HCT116 (cell line): ENCODE data around the gene ZFP28. TPM values are rescaled to one million over a fixed set of nuclear protein-coding genes. Genes with fewer than 3 reads are reported as not detected.

ENCODE experiments used
- ATAC-seq: fragments of 200-7000 bp; cut with Tn5 transposase; 2 replicates; pipeline ENCODE4 v1.9.1; 2020; ENCODE audit warnings: mild to moderate bottlenecking, moderate library complexity
- BruUV-seq: library from RNA; stranded (reverse); fragments of 400-500 nt; replicated peaks from 2 replicates; lab custom pipeline; 2021; lab: Mats Ljungman, UMichigan
- CTCF ChIA-PET: fragments of 300-600 bp; sonication (Branson Sonifier 250); formaldehyde crosslinking; loops from one replicate; lab custom pipeline; 2021; ENCODE audit warnings: antibody characterized with exemption; lab: Charles Lee
- POLR2A ChIA-PET: fragments of 300-600, 350-600 bp; sonication (Branson Sonifier 250); formaldehyde crosslinking; loops from one replicate; lab custom pipeline; 2021; ENCODE audit warnings: antibody characterized with exemption; lab: Charles Lee
- RAD21 ChIA-PET, 2 experiments: fragments of 300-600 bp; sonication (Branson Sonifier 250); formaldehyde crosslinking; loops; one replicate each; lab custom pipeline; 2023; ENCODE audit warnings: low total read pairs in 2 of 2; ENCODE audit not compliant: uncharacterized antibody in 2 of 2, unreplicated experiment in 2 of 2, low non-redundant PET in 1 of 2; lab: Charles Lee
- DNase-seq: peaks from one replicate; pipeline ENCODE4 v3.0.0-alpha.2; 2010; ENCODE audit warnings: low read depth, low spot score
- H2AFZ ChIP-seq: fragments of 200-600 bp; shearing (Covaris generic), sonication (generic); 2 replicates; pipeline ENCODE4 v1.6.1; 2017; ENCODE audit warnings: low read depth, mixed run types, mixed read lengths, antibody characterized with exemption, low read length; ENCODE audit not compliant: poor library complexity, severe bottlenecking
- H3K27ac ChIP-seq: 2 replicates; pipeline ENCODE4 v1.5.1; 2012; ENCODE audit warnings: low read depth, low read length
- H3K27me3 ChIP-seq: fragments of 200-600 bp; sonication (generic); 2 replicates; pipeline ENCODE4 v1.6.1; 2016; ENCODE audit warnings: mixed run types, low read length, mixed read lengths; ENCODE audit not compliant: insufficient read depth
- H3K36me3 ChIP-seq, 2 experiments: fragments of 200-500 bp in 1 of 2; fragments of 200-600 bp in 1 of 2; sonication (Bioruptor generic) in 1 of 2; sonication (generic) in 1 of 2; 2 replicates each; pipeline versions ENCODE4 v1.5.1 to v1.6.1; 2014 to 2016; ENCODE audit warnings: low read length in 2 of 2, inconsistent platforms in 1 of 2, mixed read lengths in 1 of 2, mixed run types in 1 of 2; ENCODE audit not compliant: insufficient read depth in 2 of 2, control insufficient read depth in 1 of 2
- H3K4me1 ChIP-seq, 2 experiments: fragments of 200-600 bp in 1 of 2; sonication (generic) in 1 of 2; 2 replicates each; pipeline versions ENCODE4 v1.5.1 to v1.6.1; 2012 to 2017; ENCODE audit warnings: low read length in 2 of 2, inconsistent platforms in 1 of 2, mild to moderate bottlenecking in 1 of 2, mixed read lengths in 1 of 2, mixed run types in 1 of 2, moderate library complexity in 1 of 2; ENCODE audit not compliant: insufficient read depth in 2 of 2, control insufficient read depth in 1 of 2
- H3K4me2 ChIP-seq: fragments of 200-600 bp; sonication (generic); 2 replicates; pipeline ENCODE4 v1.6.1; 2017; ENCODE audit warnings: mixed run types, low read length, mixed read lengths
- H3K4me3 ChIP-seq, 2 experiments: fragments of 200-600 bp in 1 of 2; sonication (generic) in 1 of 2; replicated peaks in 1 of 2; 2 replicates each; pipeline ENCODE4 v1.5.1; 2011 to 2016; ENCODE audit warnings: low read length in 2 of 2, control low read depth in 1 of 2, low read depth in 1 of 2, mild to moderate bottlenecking in 1 of 2, mixed read lengths in 1 of 2, mixed run types in 1 of 2
- H3K79me2 ChIP-seq: fragments of 200-600 bp; sonication (generic); 2 replicates; pipeline ENCODE4 v1.6.1; 2017; ENCODE audit warnings: mild to moderate bottlenecking, mixed run types, low read length, moderate library complexity, mixed read lengths; ENCODE audit not compliant: insufficient read depth
- H3K9ac ChIP-seq: fragments of 200-600 bp; sonication (generic); 2 replicates; pipeline ENCODE4 v1.6.1; 2016; ENCODE audit warnings: low read length, mixed read lengths
- H3K9me2 ChIP-seq: fragments of 200-600 bp; sonication (generic), shearing (Covaris generic); 2 replicates; pipeline ENCODE4 v1.6.1; 2017; ENCODE audit warnings: mixed run types, mild to moderate bottlenecking, moderate library complexity; ENCODE audit not compliant: insufficient read depth
- H3K9me3 ChIP-seq, 2 experiments: fragments of 200-500 bp in 1 of 2; fragments of 200-600 bp in 1 of 2; sonication (Bioruptor generic) in 1 of 2; sonication (generic) in 1 of 2; 2 replicates each; pipeline ENCODE4 v1.6.1; 2014 to 2017; ENCODE audit warnings: low read length in 2 of 2, mixed read lengths in 2 of 2, inconsistent platforms in 1 of 2, low read depth in 1 of 2, mild to moderate bottlenecking in 1 of 2, mixed run types in 1 of 2, moderate library complexity in 1 of 2; ENCODE audit not compliant: control insufficient read depth in 1 of 2, insufficient read depth in 1 of 2
- H4K20me1 ChIP-seq: fragments of 200-600 bp; sonication (generic), shearing (Covaris generic); 2 replicates; pipeline ENCODE4 v1.6.1; 2017; ENCODE audit warnings: mixed run types, mild to moderate bottlenecking, moderate library complexity; ENCODE audit not compliant: insufficient read depth
- CEBPB ChIP-seq: IDR thresholded peaks from 2 replicates; pipeline ENCODE4 v1.6.1; 2012; ENCODE audit warnings: low read depth
- EGR1 ChIP-seq: IDR thresholded peaks from 2 replicates; pipeline ENCODE4 v1.6.1; 2012; ENCODE audit warnings: low read depth
- EZH2phosphoT487 ChIP-seq: fragments of 200-600 bp; IDR thresholded peaks from 2 replicates; pipeline ENCODE4 v1.6.1; 2018; ENCODE audit warnings: antibody characterized with exemption, borderline replicate concordance
- SP1 ChIP-seq: IDR thresholded peaks from 2 replicates; pipeline ENCODE4 v1.6.1; 2012; ENCODE audit warnings: low read depth
- SRF ChIP-seq: IDR thresholded peaks from 2 replicates; pipeline ENCODE4 v1.6.1; 2012; ENCODE audit warnings: low read depth
- YY1 ChIP-seq: IDR thresholded peaks from 2 replicates; pipeline ENCODE4 v1.6.1; 2011; ENCODE audit warnings: low read length, low read depth, moderate library complexity, mild to moderate bottlenecking; ENCODE audit not compliant: insufficient replicate concordance; ENCODE audit errors: extremely low read depth
- ZFX ChIP-seq: fragments of 450-650 bp; IDR thresholded peaks from 2 replicates; pipeline ENCODE4 v1.6.1; 2017
- ZNF274 ChIP-seq: fragments of 200-500 bp; sonication (Bioruptor generic); IDR thresholded peaks from 2 replicates; pipeline ENCODE4 v1.6.1; 2014; ENCODE audit warnings: mild to moderate bottlenecking, low read depth, low read length, inconsistent platforms
- intact Hi-C: fragments of 100-400 bp; cut with micrococcal nuclease; formaldehyde crosslinking; loops from 2 replicates; pipeline ENCODE4 v1.10.0; 2022
- total RNA-seq: library from RNA; stranded (reverse); gene quantifications from one replicate; pipeline ENCODE4 v1.2.1, GENCODE V29; 2021; ENCODE audit not compliant: unreplicated experiment
- TF ChIP-seq, protein P1 (sequence below), 3 experiments: fragments of 200-600 bp in 1 of 3; sonication (generic) in 1 of 3; IDR thresholded peaks in 2 of 3; conservative IDR thresholded peaks in 1 of 3; 2 replicates each; pipeline ENCODE4 v1.5.1; 2012 to 2017; ENCODE audit warnings: low read depth in 2 of 3, low read length in 2 of 3, antibody characterized with exemption in 1 of 3, borderline replicate concordance in 1 of 3, control low read depth in 1 of 3, mild to moderate bottlenecking in 1 of 3, mixed read lengths in 1 of 3, mixed run types in 1 of 3, moderate library complexity in 1 of 3; ENCODE audit not compliant: insufficient read depth in 1 of 3

Gene ZFP28
- total RNA-seq, 1 experiment from 2014 or later: not detected

DNA sequence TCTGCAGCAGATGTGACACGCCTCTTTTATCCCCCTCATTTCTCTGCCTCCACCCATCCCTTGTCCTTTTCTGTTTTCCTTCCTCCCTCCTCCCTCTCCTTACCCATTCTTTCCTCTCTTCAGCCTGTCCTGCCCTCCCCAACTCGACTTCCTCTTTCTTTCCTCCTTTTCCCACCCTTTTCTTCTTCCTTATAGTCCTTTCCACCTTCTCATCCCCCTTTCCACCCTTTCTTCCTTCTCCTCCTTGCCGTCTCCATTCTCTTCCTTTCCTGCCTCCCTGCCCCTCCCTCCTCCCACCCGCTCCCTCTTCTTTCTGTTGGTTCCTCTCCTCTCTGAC lies 55.7 kb downstream of the ZFP28 start (continued):
- TF ChIP-seq, protein P1, sequence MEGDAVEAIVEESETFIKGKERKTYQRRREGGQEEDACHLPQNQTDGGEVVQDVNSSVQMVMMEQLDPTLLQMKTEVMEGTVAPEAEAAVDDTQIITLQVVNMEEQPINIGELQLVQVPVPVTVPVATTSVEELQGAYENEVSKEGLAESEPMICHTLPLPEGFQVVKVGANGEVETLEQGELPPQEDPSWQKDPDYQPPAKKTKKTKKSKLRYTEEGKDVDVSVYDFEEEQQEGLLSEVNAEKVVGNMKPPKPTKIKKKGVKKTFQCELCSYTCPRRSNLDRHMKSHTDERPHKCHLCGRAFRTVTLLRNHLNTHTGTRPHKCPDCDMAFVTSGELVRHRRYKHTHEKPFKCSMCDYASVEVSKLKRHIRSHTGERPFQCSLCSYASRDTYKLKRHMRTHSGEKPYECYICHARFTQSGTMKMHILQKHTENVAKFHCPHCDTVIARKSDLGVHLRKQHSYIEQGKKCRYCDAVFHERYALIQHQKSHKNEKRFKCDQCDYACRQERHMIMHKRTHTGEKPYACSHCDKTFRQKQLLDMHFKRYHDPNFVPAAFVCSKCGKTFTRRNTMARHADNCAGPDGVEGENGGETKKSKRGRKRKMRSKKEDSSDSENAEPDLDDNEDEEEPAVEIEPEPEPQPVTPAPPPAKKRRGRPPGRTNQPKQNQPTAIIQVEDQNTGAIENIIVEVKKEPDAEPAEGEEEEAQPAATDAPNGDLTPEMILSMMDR (IDR thresholded peaks at IDR 0.05 in 2 of 3, conservative IDR thresholded peaks at IDR 0.05 in 1 of 3; ENCODE audit: borderline replicate concordance in 1 of 3, insufficient read depth in 1 of 3, low read depth in 2 of 3, low read length in 2 of 3): no peak
- TF ChIP-seq ZFX (no peak), EGR1 (no peak), EZH2phosphoT487 (no peak)

DNA sequence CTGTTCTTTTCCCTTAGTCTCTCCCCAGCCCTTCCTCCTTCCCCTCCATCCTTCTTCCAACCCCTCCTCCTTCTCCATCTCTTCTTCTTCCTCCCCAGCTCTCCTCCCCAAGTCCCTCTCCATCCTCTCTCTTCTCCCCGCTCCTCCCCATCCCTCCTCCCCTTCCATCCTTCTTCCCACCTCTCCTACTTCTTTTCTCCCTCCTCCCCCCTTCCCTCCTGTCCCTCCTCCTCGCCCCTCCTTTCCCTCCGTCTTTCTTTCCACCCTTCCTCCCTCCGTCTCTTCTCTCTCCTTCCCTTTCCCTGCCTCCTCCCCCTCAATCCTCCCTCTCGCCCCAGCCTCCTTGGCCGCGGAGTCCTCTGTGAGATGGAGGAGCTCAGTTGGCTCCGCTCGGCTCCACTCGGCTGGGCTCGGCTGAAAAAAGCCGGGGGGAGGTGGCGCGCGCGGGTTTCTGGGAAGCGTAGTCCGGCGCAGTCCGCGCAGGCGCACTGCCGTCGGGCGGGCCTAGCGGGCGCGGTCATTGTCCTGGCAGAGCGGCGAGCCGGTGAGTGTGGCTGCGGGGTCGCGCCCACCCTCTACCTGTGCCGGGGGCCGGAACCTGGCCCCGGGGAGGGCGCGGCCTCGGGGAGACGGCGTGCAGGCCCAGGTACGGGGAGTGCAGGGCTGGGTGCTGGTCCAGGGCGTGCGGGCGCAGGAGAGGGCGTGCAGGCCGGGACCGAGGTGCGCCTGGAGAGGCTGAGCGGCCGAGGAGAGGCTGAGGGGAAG lies 56.2 kb downstream of the ZFP28 start, which contains the start of gene ZNF71:
Gene ZNF71 (plus strand): TSS at position 520 of the 765 bp plus-strand sequence. CDS start 6,257 bp downstream, outside the sequence.
- Histone ChIP-seq H3K4me1 (no peaks in the 10 kb centered on the region), H3K9me2 (no peaks in the 10 kb centered on the region), H3K79me2 (no peaks in the 10 kb centered on the region), H3K9me3 (peaks cover 12 to 20% of the 10 kb centered on the region in 2 experiments; a peak in 2 of 4 replicates), H2AFZ (no peak within 1 kb of the TSS), H3K4me2 (no peak within 1 kb of the TSS), H3K9ac (no peak within 1 kb of the TSS), H3K27me3 (no peaks in the 10 kb centered on the region), H4K20me1 (no peaks in the 10 kb centered on the region), H3K27ac (no peak within 1 kb of the TSS), H3K36me3 (no peaks in the 10 kb centered on the region), H3K4me3 (no peak within 1 kb of the TSS)
- DNase-seq (no peak), ATAC-seq (no peak)
- no TSS peak for BruUV-seq
- RAD21 ChIA-PET: no interaction called here
- CTCF ChIA-PET: no interaction called here
- POLR2A ChIA-PET: no interaction called here
- intact Hi-C loops: no loop called here
- TF ChIP-seq CEBPB (no peak), EGR1 (no peak), YY1 (no peak), SRF (no peak), SP1 (no peak), ZNF274 (no peak)
- TF ChIP-seq, protein P1 (IDR thresholded peaks at IDR 0.05 in 2 of 3, conservative IDR thresholded peaks at IDR 0.05 in 1 of 3; ENCODE audit: borderline replicate concordance in 1 of 3, insufficient read depth in 1 of 3, low read depth in 2 of 3, low read length in 2 of 3): no peak
